Adrenal gland (tissue), 5 donors: ENCODE data around the gene SF3A1.

ENCODE experiments used
- CTCF ChIP-seq, 6 experiments: fragments of 450-650 bp in 4 of 6; fragments of 200-600 bp in 2 of 6; sonication (generic) in 1 of 6; IDR thresholded peaks; 1 replicate in 5 of 6; 2 replicates in 1 of 6; pipeline versions ENCODE4 v1.5.1 to v1.8.0; 2016 to 2021; ENCODE audit warnings: antibody characterized with exemption in 6 of 6, mild to moderate bottlenecking in 2 of 6, moderate library complexity in 1 of 6
- POLR2A ChIP-seq, 2 donors: fragments of 450-650 bp; IDR thresholded peaks; one replicate each; pipeline ENCODE4 v1.6.1; 2017; ENCODE audit warnings: antibody characterized with exemption in 2 of 2, mild to moderate bottlenecking in 2 of 2, moderate library complexity in 1 of 2
- donor health status: DM: no; HTN: no; CAD: no.

GRCh38 chr22:30400159-30400558, 43.5 kb upstream of the SF3A1 start:
- TF ChIP-seq CTCF (IDR thresholded peaks at IDR 0.05) (no peak), POLR2A (IDR thresholded peaks at IDR 0.05) (no peak)
